Measurements from ENCODE around the gene ADAMTS16.

DNA sequence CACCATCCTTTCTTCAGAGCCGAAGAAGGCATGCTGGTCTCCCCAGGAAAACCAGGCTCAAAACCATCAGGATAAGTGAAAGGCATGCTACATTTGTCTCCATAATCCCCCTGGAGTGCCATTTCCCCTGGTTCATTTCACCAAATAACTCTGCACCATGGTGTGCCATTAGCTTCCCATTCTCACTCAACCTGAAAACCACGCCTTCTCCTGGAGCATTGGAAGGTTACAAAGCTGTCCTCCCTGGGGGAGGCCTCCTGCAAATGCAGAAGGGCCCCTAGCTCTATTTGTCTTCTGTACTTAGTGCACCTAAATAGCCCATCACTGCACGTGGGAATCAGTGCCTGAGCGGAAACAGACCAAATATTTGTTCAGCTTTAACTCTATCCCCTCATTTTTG is 192.2 kb downstream of the ADAMTS16 start:
- TF ChIP-seq BACH2 (CRISPR knock-in tag; IDR thresholded peaks at IDR 0.05; ENCODE audit: borderline replicate concordance): no peak
- no peak for TF ChIP-seq ZNF565 (CRISPR knock-in tag; conservative IDR thresholded peaks at IDR 0.05; ENCODE audit: low read depth)
- TF ChIP-seq ZFP30 (CRISPR knock-in tag; IDR thresholded peaks at IDR 0.05): no peak
- TF ChIP-seq ZFP3 (CRISPR knock-in tag; IDR thresholded peaks at IDR 0.05): no peak
- no peak for TF ChIP-seq TSHZ2 (CRISPR knock-in tag; IDR thresholded peaks at IDR 0.05)
- TF ChIP-seq GLIS3 (CRISPR knock-in tag; IDR thresholded peaks at IDR 0.05): no peak
- TF ChIP-seq ZNF8 (CRISPR knock-in tag; IDR thresholded peaks at IDR 0.05): no peak
- no peak for TF ChIP-seq ZNF70 (CRISPR knock-in tag; IDR thresholded peaks at IDR 0.05)
- TF ChIP-seq CSDC2 (CRISPR knock-in tag; IDR thresholded peaks at IDR 0.05): no peak
- TF ChIP-seq SNAI2 (CRISPR knock-in tag; IDR thresholded peaks at IDR 0.05): no peak
- no peak for TF ChIP-seq RARB (CRISPR knock-in tag; IDR thresholded peaks at IDR 0.05)
- no peak for TF ChIP-seq CSRNP3 (CRISPR knock-in tag; IDR thresholded peaks at IDR 0.05)

Measured in SK-N-SH treated with all-trans-retinoic acid at 6 μM for 48 hours (cell line).